NCI-H2171 (cell line): ENCODE data around the gene ZNF526.
A peak's percentile ranks its signal among the peaks of the same experiment; 100 is the strongest.

Experiments used
- DNase-seq: peaks from one replicate; lab custom pipeline; 2025; lab: John Stamatoyannopoulos, UW

The ZNF526 gene

GRCh38 chr19:42224940-42225717 is 5.0 kb downstream of the ZNF526 start:
- no peak for DNase-seq

- DNase-seq, result no peak
Observed at GRCh38 chr19:42225718-42226292, 5.7 kb downstream of the ZNF526 start.

GRCh38 chr19:42226886-42227285 is 6.8 kb downstream of the ZNF526 start:
- DNase-seq, result no peak

- no peak for DNase-seq
Observed at GRCh38 chr19:42228641-42229040, 8.5 kb downstream of the ZNF526 start.

GRCh38 chr19:42229301-42229854 is 9.3 kb downstream of the ZNF526 start:
- DNase-seq, result no peak

GRCh38 chr19:42229855-42230351 is 9.8 kb downstream of the ZNF526 start:
- DNase-seq, result no peak

GRCh38 chr19:42230571-42230970 is 10.5 kb downstream of the ZNF526 start:
- DNase-seq, result no peak

GRCh38 chr19:42232435-42232834 is 12.3 kb downstream of the ZNF526 start:
- DNase-seq, result no peak

- no peak for DNase-seq
Observed at GRCh38 chr19:42233106-42233505, 13.0 kb downstream of the ZNF526 start.

GRCh38 chr19:42233678-42234292 is 13.7 kb downstream of the ZNF526 start:
- DNase-seq, result no peak

- no peak for DNase-seq
Observed at GRCh38 chr19:42234364-42234763, 14.3 kb downstream of the ZNF526 start.

GRCh38 chr19:42235181-42235580 is 15.1 kb downstream of the ZNF526 start:
- no peak for DNase-seq

GRCh38 chr19:42239544-42240220 is 19.6 kb downstream of the ZNF526 start:
- no peak for DNase-seq

- DNase-seq, result no peak
Observed at GRCh38 chr19:42241279-42241678, 21.2 kb downstream of the ZNF526 start.

GRCh38 chr19:42242069-42242511 is 22.0 kb downstream of the ZNF526 start:
- no peak for DNase-seq

- DNase-seq, result peak; percentile 100
Observed at GRCh38 chr19:42242512-42243409, 22.6 kb downstream of the ZNF526 start, which contains the start of gene GSK3A. Gene GSK3A (minus strand): TSS chr19:42242602. CDS start chr19:42242465, 137 bp downstream.

- peak; percentile 90 for DNase-seq
Observed at GRCh38 chr19:42244347-42245220, 24.5 kb downstream of the ZNF526 start.

- DNase-seq, result no peak
Observed at GRCh38 chr19:42245231-42245630, 25.1 kb downstream of the ZNF526 start.

- no peak for DNase-seq
Observed at GRCh38 chr19:42246143-42246921, 26.2 kb downstream of the ZNF526 start.
